Small intestine (tissue), 7 donors: ENCODE data around the gene SLC25A25. TPM values are rescaled to one million over a fixed set of nuclear protein-coding genes. Genes with fewer than 3 reads are reported as not detected.

ENCODE experiments used
- DNase-seq, 2 donors: peaks; one replicate each; pipeline versions ENCODE4 v3.0.0 to v3.0.0-alpha.2; 2013
- FAIRE-seq: peaks from 2 replicates; lab custom pipeline; 2012; peaks lifted over from hg19 to GRCh38; lab: Jason Lieb, UNC
- H3K27ac ChIP-seq, 3 donors: one replicate each; pipeline ENCODE4 v1.5.1; 2013; ENCODE audit warnings: low read length in 2 of 3, mild to moderate bottlenecking in 2 of 3, control low read depth in 1 of 3, inconsistent platforms in 1 of 3, low read depth in 1 of 3, moderate library complexity in 1 of 3
- H3K27me3 ChIP-seq, 3 donors: one replicate each; pipeline ENCODE4 v1.6.1; 2013; ENCODE audit warnings: low read length in 3 of 3, inconsistent platforms in 1 of 3; ENCODE audit not compliant: control insufficient read depth in 3 of 3, insufficient read depth in 3 of 3
- H3K36me3 ChIP-seq, 3 donors: one replicate each; pipeline ENCODE4 v1.6.1; 2013; ENCODE audit warnings: low read length in 3 of 3, inconsistent platforms in 1 of 3, low read depth in 1 of 3, mild to moderate bottlenecking in 1 of 3, moderate library complexity in 1 of 3; ENCODE audit not compliant: control insufficient read depth in 3 of 3, insufficient read depth in 2 of 3
- H3K4me1 ChIP-seq, 3 donors: one replicate each; pipeline ENCODE4 v1.6.1; 2013; ENCODE audit warnings: low read length in 2 of 3, inconsistent platforms in 1 of 3, low read depth in 1 of 3, mild to moderate bottlenecking in 1 of 3, moderate library complexity in 1 of 3; ENCODE audit not compliant: control insufficient read depth in 3 of 3, insufficient read depth in 2 of 3
- H3K4me3 ChIP-seq, 3 donors: one replicate each; pipeline ENCODE4 v1.5.1; 2013; ENCODE audit warnings: low read length in 3 of 3, control low read depth in 1 of 3, inconsistent platforms in 1 of 3, low read depth in 1 of 3, mild to moderate bottlenecking in 1 of 3, moderate library complexity in 1 of 3
- H3K9me3 ChIP-seq, 2 donors: one replicate each; pipeline ENCODE4 v1.6.1; 2013; ENCODE audit warnings: low read depth in 1 of 2, low read length in 1 of 2; ENCODE audit not compliant: control insufficient read depth in 2 of 2, insufficient read depth in 1 of 2
- WGBS, 3 donors: extraction: QIAGEN DNeasy Blood & Tissue Kit; methylation state at CpG; one replicate each; pipeline ENCODE4 v1.1.7; 2013; 5-methylcytosine and 5-hydroxymethylcytosine counted together
- polyA plus RNA-seq, 4 donors: library from polyadenylated mRNA; stranded (reverse) in 3 of 4; unstranded in 1 of 4; fragments of 200-250 nt in 3 of 4; fragments of 120-200 nt in 1 of 4; gene quantifications; one replicate each; pipeline versions ENCODE4 v1.2.1 to v1.2.3, GENCODE V29; 2013
- donor health status: healthy with polysubstance abuse.
- donor health status: control.
- donor health status: control.
- donor health status: Bipolar disorder and iron deficiency.
- donor health status: healthy.

The SLC25A25 gene
- polyA plus RNA-seq, 4 donors = 15.5 to 26.2 (median 20.1) TPM

DNA sequence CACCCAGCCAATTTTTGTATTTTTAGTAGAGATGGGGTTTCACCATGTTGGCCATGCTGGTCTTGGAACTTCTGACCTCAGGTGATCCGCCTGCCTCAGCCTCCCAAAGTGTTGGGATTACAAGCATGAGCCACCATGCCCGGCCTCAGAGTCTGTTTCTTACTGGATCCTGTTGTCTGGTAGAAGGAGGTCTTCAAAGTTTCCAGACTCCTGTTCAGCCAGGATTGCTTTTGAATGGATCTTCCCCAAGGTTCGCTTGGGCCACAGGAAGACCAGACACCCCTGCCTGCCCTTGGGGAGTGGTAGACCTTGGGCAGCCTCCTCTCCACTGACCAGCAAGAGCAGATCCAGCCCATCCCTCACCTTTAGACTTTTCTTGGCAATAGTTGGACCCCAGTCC is 73.6 kb downstream of the SLC25A25 start:
- Histone ChIP-seq H3K4me1 (peaks cover 0 to 25% (median 0%) of the 10 kb centered on the region in 3 donors), H3K27ac (no peak overlapping the region), H3K27me3 (no peaks in the 10 kb centered on the region), H3K36me3 (no peaks in the 10 kb centered on the region), H3K9me3 (no peaks in the 10 kb centered on the region), H3K4me3 (no peak overlapping the region)
- no peak for FAIRE-seq
- 92 to 97% (median 96%) methylated on average over 3 of the region's 3 CpGs for WGBS, 3 donors
- DNase-seq = no peak

DNA sequence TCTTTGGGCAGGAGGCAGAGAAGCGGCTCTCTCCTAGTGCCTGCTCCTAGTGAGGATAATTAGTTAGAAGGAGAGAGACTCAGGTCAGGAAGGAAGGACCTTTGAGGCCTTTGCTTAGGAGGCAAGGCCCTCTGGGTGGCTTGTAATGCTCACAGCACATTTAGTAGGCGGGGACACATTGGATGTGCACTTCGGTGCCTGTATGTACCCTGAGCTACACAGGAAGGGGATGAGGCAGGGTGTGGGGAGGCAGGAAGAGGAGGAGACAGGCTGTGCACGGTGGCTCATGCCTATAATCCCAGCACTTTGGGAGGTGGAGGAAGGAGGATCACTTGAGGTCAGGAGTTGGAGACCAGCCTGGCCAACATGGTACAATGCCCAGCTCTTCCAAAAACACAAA is 74.0 kb downstream of the SLC25A25 start:
- H3K9me3 ChIP-seq = no peaks in the 10 kb centered on the region
- DNase-seq (no peak), FAIRE-seq (no peak)
- WGBS, 3 donors = 54 to 70% (median 59%) methylated on average over 4 of the region's 4 CpGs
- no peak overlapping the region for H3K4me3 ChIP-seq
- H3K36me3 ChIP-seq = no peaks in the 10 kb centered on the region
- peaks cover 0 to 25% (median 0%) of the 10 kb centered on the region in 3 donors for H3K4me1 ChIP-seq
- no peaks in the 10 kb centered on the region for H3K27me3 ChIP-seq
- no peak overlapping the region for H3K27ac ChIP-seq

DNA sequence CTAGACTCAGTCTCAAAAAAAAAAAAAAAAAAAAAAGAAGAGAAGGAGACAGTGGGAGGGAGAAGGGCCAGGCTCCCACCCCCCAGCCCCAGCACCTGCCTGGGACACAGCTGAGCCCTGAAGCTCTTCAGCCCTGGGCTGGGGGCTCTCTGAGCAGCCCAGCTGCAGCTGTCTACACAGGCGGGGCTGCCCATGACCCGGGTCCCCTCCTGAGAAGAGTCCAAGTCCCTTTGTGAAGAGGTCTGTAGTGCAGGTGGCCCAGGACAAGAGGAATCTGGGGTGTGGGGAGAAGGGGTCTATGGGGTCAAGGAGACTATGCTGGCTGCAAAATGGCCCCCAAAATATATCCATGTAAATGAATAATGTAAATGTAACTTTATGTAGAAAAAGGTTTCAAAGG is 74.6 kb downstream of the SLC25A25 start:
- H3K27me3 ChIP-seq = no peaks in the 10 kb centered on the region
- WGBS, 3 donors = 65 to 80% (median 70%) methylated on average over 2 of the region's 2 CpGs
- no peaks in the 10 kb centered on the region for H3K36me3 ChIP-seq
- H3K27ac ChIP-seq = no peak overlapping the region
- DNase-seq = no peak
- no peaks in the 10 kb centered on the region for H3K9me3 ChIP-seq
- peaks cover 0 to 25% (median 0%) of the 10 kb centered on the region in 3 donors for H3K4me1 ChIP-seq
- no peak for FAIRE-seq
- no peak overlapping the region for H3K4me3 ChIP-seq

DNA sequence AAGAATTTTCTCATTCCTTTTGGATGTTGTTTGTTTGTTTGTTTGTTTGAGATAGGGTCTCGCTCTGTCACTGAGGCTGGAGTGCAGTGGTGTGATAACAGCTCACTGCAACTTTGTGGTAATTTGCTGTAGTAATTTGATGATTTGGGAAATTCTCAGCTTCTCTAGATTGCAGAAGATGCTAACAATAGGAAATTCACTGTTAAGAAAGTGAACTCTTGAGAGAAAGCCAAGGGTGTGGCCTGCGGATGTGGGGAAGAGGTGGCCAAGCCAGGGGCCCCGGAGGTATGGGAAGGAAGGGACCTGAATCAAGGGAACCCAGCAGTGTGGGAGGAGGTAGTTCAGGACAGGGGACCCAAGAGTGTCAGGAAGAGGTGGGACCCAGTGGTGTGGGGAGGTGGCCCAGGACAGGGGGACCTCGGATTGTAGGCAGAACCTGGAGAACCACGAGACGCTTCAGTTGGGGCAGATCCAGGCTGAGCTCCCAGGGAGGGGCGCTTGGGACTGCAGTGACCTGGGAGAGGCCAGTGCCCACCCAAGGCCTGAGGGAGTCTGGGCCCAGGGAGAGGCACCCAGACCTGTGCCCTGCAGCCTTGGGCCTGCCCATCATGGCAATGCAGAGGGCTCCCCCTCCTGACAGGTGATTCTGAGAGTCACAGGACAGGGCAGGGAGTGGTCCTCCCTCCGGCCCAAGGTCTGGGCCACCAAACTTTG is 75.7 kb downstream of the SLC25A25 start:
- H3K27me3 ChIP-seq = no peaks in the 10 kb centered on the region
- 58 to 74% (median 68%) methylated on average over 6 to 8 of the region's 8 CpGs for WGBS, 3 donors
- no peak overlapping the region for H3K4me3 ChIP-seq
- no peak overlapping the region for H3K27ac ChIP-seq
- DNase-seq (no peak), FAIRE-seq (no peak)
- no peaks in the 10 kb centered on the region for H3K36me3 ChIP-seq
- H3K9me3 ChIP-seq = no peaks in the 10 kb centered on the region
- H3K4me1 ChIP-seq = peaks cover 0 to 32% (median 0%) of the 10 kb centered on the region in 3 donors

DNA sequence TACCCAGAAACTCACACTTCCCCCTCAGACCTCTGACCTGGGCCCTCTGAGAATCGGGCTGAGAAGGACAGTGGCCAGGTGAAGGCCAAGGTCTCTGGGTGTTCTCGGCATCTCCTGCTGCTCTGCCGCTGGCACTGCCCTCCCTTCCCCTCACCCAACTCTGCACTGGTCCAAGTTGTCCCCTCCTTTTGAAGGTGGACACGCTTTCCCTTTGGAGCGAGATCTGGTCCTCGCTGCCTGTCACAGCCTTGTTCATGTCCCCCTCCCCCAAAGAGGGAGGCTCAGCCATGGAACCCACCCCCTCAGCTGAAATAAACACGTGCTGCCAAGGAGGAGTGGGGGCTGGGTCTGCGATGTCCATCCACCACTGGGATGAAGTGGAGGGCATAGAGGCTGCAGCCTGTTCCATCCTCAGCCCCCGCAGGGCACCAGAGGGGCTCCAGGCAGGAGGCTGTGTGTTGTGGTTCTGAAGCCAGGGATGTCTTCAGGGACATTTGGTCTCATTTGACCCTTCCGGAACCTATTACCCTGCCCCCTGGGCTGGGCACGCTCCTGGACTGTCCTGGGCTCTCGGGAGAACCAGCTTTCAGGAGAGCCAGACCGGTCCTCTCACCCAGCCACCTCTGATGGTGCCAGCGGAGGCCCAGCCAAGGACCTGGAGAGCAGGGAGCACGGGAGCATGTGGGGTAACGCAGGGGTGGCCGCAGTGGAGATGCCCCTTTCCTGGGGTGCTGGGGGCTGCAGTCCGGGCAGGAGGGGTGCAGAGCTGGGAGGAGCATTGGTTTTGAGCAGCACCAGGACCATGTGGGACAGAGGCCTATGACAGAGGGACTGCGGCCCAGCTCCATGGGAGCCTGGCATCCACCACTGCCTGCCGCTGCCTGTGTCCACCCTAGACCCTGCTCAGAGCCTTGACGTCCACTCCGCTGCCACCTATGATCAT is 76.5 kb downstream of the SLC25A25 start:
- Histone ChIP-seq H3K4me3 (no peak overlapping the region), H3K9me3 (no peaks in the 10 kb centered on the region), H3K27me3 (no peaks in the 10 kb centered on the region), H3K27ac (no peak overlapping the region), H3K4me1 (peaks cover 0 to 40% (median 3%) of the 10 kb centered on the region in 3 donors), H3K36me3 (no peaks in the 10 kb centered on the region)
- no peak for DNase-seq
- 87 to 89% (median 89%) methylated on average over 22 of the region's 22 CpGs for whole genome bisulfite sequencing, 3 donors
- FAIRE-seq = no peak

DNA sequence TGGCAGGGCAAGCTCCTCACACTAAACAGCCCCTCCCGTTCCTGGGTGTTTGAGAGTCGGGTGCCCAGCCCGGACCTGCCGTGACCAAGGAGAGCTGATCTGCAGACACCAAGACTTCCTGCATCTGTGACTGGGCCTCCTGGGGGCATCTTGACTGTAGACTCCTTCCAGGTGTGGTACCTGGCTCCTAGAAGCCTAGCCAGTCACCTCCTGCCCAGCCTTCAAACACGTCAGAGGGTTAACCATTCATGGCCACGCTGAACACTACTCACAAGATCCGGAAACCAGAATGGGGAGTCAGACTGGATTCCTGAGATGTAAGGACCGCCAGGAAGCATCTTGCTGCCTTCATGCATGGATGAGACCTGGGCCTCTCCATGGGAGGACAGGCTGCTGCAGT is 77.5 kb downstream of the SLC25A25 start:
- 64 to 83% (median 72%) methylated on average over 8 of the region's 8 CpGs for WGBS, 3 donors
- DNase-seq = no peak
- H3K27ac ChIP-seq = no peak overlapping the region
- H3K4me3 ChIP-seq = no peak overlapping the region
- FAIRE-seq = no peak
- no peaks in the 10 kb centered on the region for H3K27me3 ChIP-seq
- H3K4me1 ChIP-seq = peaks cover 0 to 42% (median 4%) of the 10 kb centered on the region in 3 donors
- H3K9me3 ChIP-seq = no peaks in the 10 kb centered on the region
- H3K36me3 ChIP-seq = no peaks in the 10 kb centered on the region

DNA sequence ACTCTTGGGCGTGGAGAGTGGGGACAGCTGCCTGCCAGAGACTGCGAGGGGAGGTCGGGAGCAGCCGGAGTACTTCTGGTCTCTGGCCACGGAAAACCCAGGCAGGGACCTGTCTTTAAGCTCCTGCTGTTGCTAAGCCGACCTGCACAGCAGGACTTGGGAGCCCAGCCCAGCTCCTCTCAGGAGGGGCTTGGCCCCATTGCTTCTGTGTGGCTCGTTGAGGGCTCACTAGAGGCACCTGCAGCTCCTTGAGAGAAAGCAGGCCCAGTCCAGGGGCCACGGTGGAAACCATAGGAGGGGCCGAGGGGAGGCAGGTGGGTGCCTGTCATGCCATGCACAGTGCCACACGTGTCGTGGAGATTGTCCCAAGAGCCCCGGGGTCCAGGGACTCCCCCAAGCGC is 77.9 kb downstream of the SLC25A25 start:
- H3K27ac ChIP-seq = no peak overlapping the region
- no peaks in the 10 kb centered on the region for H3K9me3 ChIP-seq
- DNase-seq = no peak
- peaks cover 0 to 43% (median 4%) of the 10 kb centered on the region in 3 donors for H3K4me1 ChIP-seq
- H3K4me3 ChIP-seq = no peak overlapping the region
- FAIRE-seq = no peak
- WGBS, 3 donors = 84 to 89% (median 86%) methylated on average over 12 to 13 of the region's 13 CpGs
- H3K36me3 ChIP-seq = no peaks in the 10 kb centered on the region
- no peaks in the 10 kb centered on the region for H3K27me3 ChIP-seq

DNA sequence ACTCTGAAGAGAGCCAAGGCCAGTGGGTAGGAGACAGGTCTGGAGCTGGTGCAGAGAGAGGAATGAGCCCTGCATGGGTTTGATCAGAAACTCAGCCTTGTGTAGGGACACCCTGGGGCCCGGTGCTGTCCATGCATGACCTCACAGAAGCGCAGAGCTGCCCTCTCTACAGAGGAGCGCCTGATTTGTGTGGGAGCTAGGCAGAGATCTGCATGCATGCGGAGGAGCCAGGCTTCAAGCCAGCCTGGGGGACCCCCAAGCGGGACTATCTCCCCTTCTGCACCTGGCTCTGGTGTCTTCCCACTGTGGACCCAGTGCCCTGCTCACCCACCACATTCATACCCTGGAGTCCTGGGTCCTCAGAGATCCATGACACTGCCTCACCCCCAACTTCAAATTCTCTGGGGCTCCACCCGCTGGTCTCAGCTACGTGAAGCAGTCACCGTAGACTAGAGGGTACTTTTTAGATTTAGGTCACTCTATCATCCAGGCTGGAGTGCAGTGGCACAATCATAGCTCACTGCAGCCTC is 78.6 kb downstream of the SLC25A25 start:
- H3K36me3 ChIP-seq = no peaks in the 10 kb centered on the region
- H3K27ac ChIP-seq = no peak overlapping the region
- H3K9me3 ChIP-seq = no peaks in the 10 kb centered on the region
- peaks cover 0 to 44% (median 4%) of the 10 kb centered on the region in 3 donors for H3K4me1 ChIP-seq
- no peaks in the 10 kb centered on the region for H3K27me3 ChIP-seq
- no peak overlapping the region for H3K4me3 ChIP-seq
- WGBS, 3 donors = 89 to 95% (median 92%) methylated on average over 8 of the region's 8 CpGs
- DNase-seq = no peak
- no peak for FAIRE-seq
